ENCODE measurements around the gene SPACA1. TPM values are rescaled to one million over a fixed set of nuclear protein-coding genes. Genes with fewer than 3 reads are reported as not detected.

Gene SPACA1
- total RNA-seq, 5 donors from 2014 or later (not counting 1 experiment from before 2014, with no cell fraction given), result not detected

DNA sequence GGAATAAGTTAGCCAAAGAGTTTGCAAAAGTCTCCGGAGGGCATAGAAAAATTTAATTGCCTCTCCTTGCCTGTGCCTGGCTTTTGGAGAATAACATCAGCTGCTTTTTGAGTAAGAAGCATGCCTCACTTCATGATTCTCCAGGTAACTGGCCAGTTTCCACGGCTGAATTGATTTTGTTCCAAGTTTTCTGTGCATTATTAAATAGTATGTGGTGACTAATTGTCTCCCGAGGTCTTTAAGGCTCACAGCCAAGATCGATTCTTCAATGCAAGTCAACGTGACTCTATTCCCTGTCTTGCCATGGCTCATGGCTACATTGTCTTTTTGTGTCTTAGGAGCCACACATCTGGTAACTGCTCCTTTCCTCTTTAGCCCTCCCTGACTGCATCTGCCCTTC lies 64.3 kb downstream of the SPACA1 start:
- Mint-ChIP-seq H3K36me3 (no peaks in the 10 kb centered on the region), H3K27ac (no peak overlapping the region), H3K9me3 (peaks cover 0 to 4% (median 0%) of the 10 kb centered on the region in 3 donors), H3K4me3 (no peak overlapping the region), H3K4me1 (no peaks in the 10 kb centered on the region), H3K27me3 (peaks cover 16 to 26% of the 10 kb centered on the region in 2 donors)
- Histone ChIP-seq H3K9me3 (no peaks in the 10 kb centered on the region), H3K27me3 (replicated peaks in 1 of 2; ENCODE audit: control insufficient read depth in 2 of 2, extremely low read depth in 1 of 2, insufficient read depth in 2 of 2, low read length in 1 of 2) (no peaks in the 10 kb centered on the region), H3K4me1 (ENCODE audit: control insufficient read depth in 1 of 2, extremely low read depth in 1 of 2, insufficient read depth in 2 of 2, low read length in 2 of 2) (no peaks in the 10 kb centered on the region), H3K4me3 (ENCODE audit: control insufficient read depth in 1 of 2, extremely low read depth in 1 of 2, low read length in 1 of 2) (no peak overlapping the region), H3K36me3 (ENCODE audit: control insufficient read depth in 2 of 2, extremely low read depth in 1 of 2, insufficient read depth in 1 of 2, low read length in 1 of 2) (no peaks in the 10 kb centered on the region), H3K27ac (ENCODE audit: low read length) (no peak overlapping the region)
- DNase-seq (no peak), ATAC-seq (replicated peaks in 1 of 4) (no peak)
- POLR2A ChIA-PET, result no interaction called here
- CTCF ChIA-PET, result no interaction called here
- 74% methylated on average over 5 of the region's 5 CpGs for WGBS (ENCODE audit: insufficient coverage)

DNA sequence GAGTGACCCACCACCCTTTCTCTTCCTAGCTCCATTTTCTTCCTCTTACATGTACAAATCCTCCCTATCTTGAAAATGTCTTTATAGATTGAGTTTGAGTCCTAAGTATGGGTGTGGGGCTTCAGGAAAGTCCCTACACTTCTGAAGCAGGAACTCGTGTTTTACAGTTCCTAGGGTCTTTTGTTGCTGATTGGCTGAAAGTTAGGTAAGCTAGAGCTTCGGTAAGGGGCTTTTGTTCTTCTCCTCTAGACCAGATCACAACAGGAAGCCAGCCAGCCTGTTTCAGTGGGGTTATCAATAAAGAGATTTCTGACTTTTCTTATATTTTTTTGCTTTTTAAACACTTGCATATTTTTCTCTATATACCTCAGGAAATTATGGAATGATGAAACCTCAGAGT lies 67.2 kb downstream of the SPACA1 start:
- peaks cover 0 to 4% (median 0%) of the 10 kb centered on the region in 3 donors for H3K9me3 Mint-ChIP-seq

DNA sequence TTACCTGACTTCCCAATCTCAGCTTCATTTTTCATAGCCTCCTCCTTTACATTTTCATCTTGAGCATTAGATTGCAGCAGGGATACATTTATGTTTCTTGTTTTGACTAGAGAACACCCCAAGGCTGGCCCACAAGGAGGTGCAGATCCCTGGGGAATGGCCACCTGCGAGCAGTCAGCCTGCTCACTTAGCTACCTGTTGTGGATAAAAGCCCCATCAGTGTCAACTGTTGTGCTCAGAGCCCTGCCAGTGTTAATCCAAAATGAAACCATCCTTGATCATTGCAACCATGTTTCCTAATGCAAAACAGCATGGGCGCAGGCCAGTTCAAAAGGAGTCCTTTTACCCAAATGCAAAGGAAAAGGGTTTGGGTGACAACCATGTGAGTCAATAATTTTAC lies 67.7 kb downstream of the SPACA1 start:
- H3K27me3 Mint-ChIP-seq, result peaks cover 26 to 28% of the 10 kb centered on the region in 2 donors
- H3K36me3 ChIP-seq (ENCODE audit: control insufficient read depth in 2 of 2, extremely low read depth in 1 of 2, insufficient read depth in 1 of 2, low read length in 1 of 2), result no peaks in the 10 kb centered on the region
- no peaks in the 10 kb centered on the region for H3K4me1 Mint-ChIP-seq
- POLR2A ChIA-PET, result no interaction called here
- H3K4me3 ChIP-seq (ENCODE audit: control insufficient read depth in 1 of 2, extremely low read depth in 1 of 2, low read length in 1 of 2), result no peak overlapping the region
- DNase-seq, result no peak
- H3K27me3 ChIP-seq (replicated peaks in 1 of 2; ENCODE audit: control insufficient read depth in 2 of 2, extremely low read depth in 1 of 2, insufficient read depth in 2 of 2, low read length in 1 of 2), result no peaks in the 10 kb centered on the region
- WGBS (ENCODE audit: insufficient coverage), result 69% methylated on average over 2 of the region's 2 CpGs
- H3K9me3 ChIP-seq, result no peaks in the 10 kb centered on the region
- CTCF ChIA-PET, result no interaction called here
- no peaks in the 10 kb centered on the region for H3K4me1 ChIP-seq (ENCODE audit: control insufficient read depth in 1 of 2, extremely low read depth in 1 of 2, insufficient read depth in 2 of 2, low read length in 2 of 2)
- H3K27ac Mint-ChIP-seq, result no peak overlapping the region
- no peak overlapping the region for H3K27ac ChIP-seq (ENCODE audit: low read length)
- no peak for ATAC-seq (replicated peaks in 1 of 4)
- H3K4me3 Mint-ChIP-seq, result no peak overlapping the region
- no peaks in the 10 kb centered on the region for H3K36me3 Mint-ChIP-seq
- peaks cover 0 to 9% (median 0%) of the 10 kb centered on the region in 3 donors for H3K9me3 Mint-ChIP-seq

More for the DNA sequence above, 67.2 kb downstream of the SPACA1 start:
- Histone ChIP-seq H3K27ac (ENCODE audit: low read length) (no peak overlapping the region), H3K27me3 (replicated peaks in 1 of 2; ENCODE audit: control insufficient read depth in 2 of 2, extremely low read depth in 1 of 2, insufficient read depth in 2 of 2, low read length in 1 of 2) (no peaks in the 10 kb centered on the region), H3K4me1 (ENCODE audit: control insufficient read depth in 1 of 2, extremely low read depth in 1 of 2, insufficient read depth in 2 of 2, low read length in 2 of 2) (no peaks in the 10 kb centered on the region), H3K4me3 (ENCODE audit: control insufficient read depth in 1 of 2, extremely low read depth in 1 of 2, low read length in 1 of 2) (no peak overlapping the region), H3K9me3 (no peaks in the 10 kb centered on the region), H3K36me3 (ENCODE audit: control insufficient read depth in 2 of 2, extremely low read depth in 1 of 2, insufficient read depth in 1 of 2, low read length in 1 of 2) (no peaks in the 10 kb centered on the region)
- H3K4me1 Mint-ChIP-seq, result no peaks in the 10 kb centered on the region
- peaks cover 25 to 28% of the 10 kb centered on the region in 2 donors for H3K27me3 Mint-ChIP-seq
- no CpG with 5 or more reads among the region's 2 CpGs for whole genome bisulfite sequencing (ENCODE audit: insufficient coverage)
- ATAC-seq (replicated peaks in 1 of 4) (no peak), DNase-seq (no peak)
- no peak overlapping the region for H3K4me3 Mint-ChIP-seq
- ChIA-PET POLR2A (no interaction called here), CTCF (no interaction called here)
- H3K36me3 Mint-ChIP-seq, result no peaks in the 10 kb centered on the region
- no peak overlapping the region for H3K27ac Mint-ChIP-seq

DNA sequence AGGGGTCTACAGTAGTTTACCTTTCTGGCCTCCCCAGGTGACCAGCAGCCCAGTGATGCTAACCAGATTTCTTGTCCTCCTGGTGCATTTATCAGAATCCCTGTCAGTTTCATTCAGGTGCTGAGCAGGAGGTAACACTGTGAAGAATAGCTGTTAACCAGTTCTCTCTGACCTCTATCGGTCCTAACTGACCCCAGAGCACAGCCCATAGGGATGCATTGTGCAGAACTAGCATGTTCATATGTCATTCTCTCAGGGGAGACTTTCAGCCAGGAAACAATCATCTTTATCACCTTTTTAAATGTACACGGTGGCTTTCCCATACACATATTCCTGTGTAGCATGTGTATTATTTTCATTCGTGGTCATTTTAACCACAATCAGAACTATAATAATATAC lies 68.6 kb downstream of the SPACA1 start:
- ChIA-PET POLR2A (no interaction called here), CTCF (no interaction called here)
- Mint-ChIP-seq H3K27ac (no peak overlapping the region), H3K4me3 (no peak overlapping the region), H3K4me1 (no peaks in the 10 kb centered on the region), H3K36me3 (no peaks in the 10 kb centered on the region), H3K27me3 (peaks cover 28 to 30% of the 10 kb centered on the region in 2 donors), H3K9me3 (peaks cover 0 to 9% (median 0%) of the 10 kb centered on the region in 3 donors)
- no peak for ATAC-seq (replicated peaks in 1 of 4)
- WGBS (ENCODE audit: insufficient coverage), result 57% methylated on average over 1 of the region's 3 CpGs
- Histone ChIP-seq H3K27me3 (replicated peaks in 1 of 2; ENCODE audit: control insufficient read depth in 2 of 2, extremely low read depth in 1 of 2, insufficient read depth in 2 of 2, low read length in 1 of 2) (no peaks in the 10 kb centered on the region), H3K36me3 (ENCODE audit: control insufficient read depth in 2 of 2, extremely low read depth in 1 of 2, insufficient read depth in 1 of 2, low read length in 1 of 2) (no peaks in the 10 kb centered on the region), H3K4me3 (ENCODE audit: control insufficient read depth in 1 of 2, extremely low read depth in 1 of 2, low read length in 1 of 2) (no peak overlapping the region), H3K9me3 (no peaks in the 10 kb centered on the region), H3K27ac (ENCODE audit: low read length) (no peak overlapping the region), H3K4me1 (ENCODE audit: control insufficient read depth in 1 of 2, extremely low read depth in 1 of 2, insufficient read depth in 2 of 2, low read length in 2 of 2) (no peaks in the 10 kb centered on the region)
- no peak for DNase-seq

Other genes starting within 250 kb of the SPACA1 start
- under 1 TPM in 3 of 5 donors, not detected in 2; 0.47 to 0.89 (median 0.73) TPM for gene CNR1, start 118.5 kb downstream of the SPACA1 start, total RNA-seq